Retinal pigment epithelial cell (primary cell): Measurements from ENCODE around the gene REG3G.

Source experiments
- DNase-seq: peaks from one replicate; pipeline ENCODE4 v3.0.0-alpha.2; 2010; ENCODE audit warnings: low read depth
- H3K4me3 ChIP-seq: 2 replicates; pipeline ENCODE4 v1.5.1; 2011; ENCODE audit warnings: mild to moderate bottlenecking, low read length, control low read depth, moderate library complexity
- TF ChIP-seq, protein P1 (sequence below): conservative IDR thresholded peaks from 2 replicates; pipeline ENCODE4 v1.5.1; 2011; ENCODE audit warnings: low read depth, low read length, control low read depth, inconsistent platforms

Gene REG3G

DNA sequence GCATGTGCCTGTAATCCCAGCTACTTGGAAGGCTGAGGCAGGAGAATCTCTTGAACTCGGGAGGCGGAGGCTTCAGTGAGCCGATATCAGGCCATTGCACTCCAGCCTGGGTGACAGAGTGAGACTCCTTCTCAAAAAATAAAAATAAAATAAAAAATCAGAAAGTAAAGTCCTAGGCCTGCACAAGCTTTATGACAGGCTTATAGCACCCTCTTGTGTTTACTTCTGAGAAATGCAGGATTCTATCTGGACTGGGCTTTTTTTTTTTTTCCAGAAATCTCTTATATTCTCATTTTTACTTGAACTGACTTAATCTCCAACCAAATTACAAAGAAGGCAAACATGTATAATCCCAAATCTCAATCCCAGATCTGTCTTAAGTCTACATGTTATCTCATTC lies 26.1 kb upstream of the REG3G start:
- no peak for DNase-seq
- TF ChIP-seq, protein P1, sequence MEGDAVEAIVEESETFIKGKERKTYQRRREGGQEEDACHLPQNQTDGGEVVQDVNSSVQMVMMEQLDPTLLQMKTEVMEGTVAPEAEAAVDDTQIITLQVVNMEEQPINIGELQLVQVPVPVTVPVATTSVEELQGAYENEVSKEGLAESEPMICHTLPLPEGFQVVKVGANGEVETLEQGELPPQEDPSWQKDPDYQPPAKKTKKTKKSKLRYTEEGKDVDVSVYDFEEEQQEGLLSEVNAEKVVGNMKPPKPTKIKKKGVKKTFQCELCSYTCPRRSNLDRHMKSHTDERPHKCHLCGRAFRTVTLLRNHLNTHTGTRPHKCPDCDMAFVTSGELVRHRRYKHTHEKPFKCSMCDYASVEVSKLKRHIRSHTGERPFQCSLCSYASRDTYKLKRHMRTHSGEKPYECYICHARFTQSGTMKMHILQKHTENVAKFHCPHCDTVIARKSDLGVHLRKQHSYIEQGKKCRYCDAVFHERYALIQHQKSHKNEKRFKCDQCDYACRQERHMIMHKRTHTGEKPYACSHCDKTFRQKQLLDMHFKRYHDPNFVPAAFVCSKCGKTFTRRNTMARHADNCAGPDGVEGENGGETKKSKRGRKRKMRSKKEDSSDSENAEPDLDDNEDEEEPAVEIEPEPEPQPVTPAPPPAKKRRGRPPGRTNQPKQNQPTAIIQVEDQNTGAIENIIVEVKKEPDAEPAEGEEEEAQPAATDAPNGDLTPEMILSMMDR = peak; percentile 51

DNA sequence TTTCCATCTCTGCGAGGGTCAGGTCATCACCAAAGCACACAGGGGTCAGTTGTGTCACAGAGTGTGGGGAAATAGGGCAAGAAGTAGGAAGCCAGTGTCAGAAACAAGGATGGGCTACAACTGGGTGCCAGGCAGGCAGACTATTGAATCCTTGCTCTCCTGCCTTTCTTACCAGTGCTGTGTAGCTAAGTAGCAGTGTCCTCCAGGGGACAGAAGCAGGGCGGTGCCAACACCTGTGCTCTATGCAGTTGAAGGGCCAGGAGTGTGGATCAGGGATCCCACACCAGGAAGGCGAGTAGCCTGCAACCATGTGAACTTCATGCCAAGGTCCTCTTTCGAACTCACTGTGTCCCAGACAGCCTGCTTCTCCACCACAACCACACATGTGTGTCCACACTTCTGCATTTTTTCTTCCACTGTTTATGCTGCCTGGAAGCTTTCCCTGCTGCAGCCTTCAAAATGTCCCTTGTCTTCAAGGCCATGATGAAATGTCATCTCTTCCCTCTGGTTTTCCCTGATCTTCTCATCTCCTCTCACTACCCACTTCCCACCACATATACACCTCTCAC lies 25.4 kb upstream of the REG3G start:
- no peak overlapping the region for H3K4me3 ChIP-seq
- TF ChIP-seq, protein P1 = no peak
- no peak for DNase-seq

More for the DNA sequence above, 26.1 kb upstream of the REG3G start:
- no peak overlapping the region for H3K4me3 ChIP-seq

DNA sequence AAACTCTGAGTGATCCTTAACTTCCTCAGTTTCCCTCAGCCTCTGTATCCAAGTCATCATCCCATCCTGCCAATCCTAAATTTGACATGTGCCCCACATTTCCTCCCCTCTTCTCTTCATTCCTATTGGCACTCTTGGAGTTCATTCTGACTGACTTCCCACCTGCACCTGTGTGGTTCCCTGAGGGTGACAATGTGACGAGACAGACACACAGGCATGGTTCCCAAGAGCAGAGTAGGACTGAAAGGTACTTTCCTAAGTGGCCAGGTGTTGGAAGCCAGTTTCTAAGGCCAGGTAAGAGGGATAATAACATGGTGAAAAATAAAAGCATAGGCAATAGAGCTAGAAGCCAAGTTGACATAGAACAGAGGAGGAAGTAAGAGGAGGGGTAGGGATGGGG lies 24.2 kb upstream of the REG3G start:
- H3K4me3 ChIP-seq = no peak overlapping the region
- TF ChIP-seq, protein P1 = no peak
- no peak for DNase-seq

DNA sequence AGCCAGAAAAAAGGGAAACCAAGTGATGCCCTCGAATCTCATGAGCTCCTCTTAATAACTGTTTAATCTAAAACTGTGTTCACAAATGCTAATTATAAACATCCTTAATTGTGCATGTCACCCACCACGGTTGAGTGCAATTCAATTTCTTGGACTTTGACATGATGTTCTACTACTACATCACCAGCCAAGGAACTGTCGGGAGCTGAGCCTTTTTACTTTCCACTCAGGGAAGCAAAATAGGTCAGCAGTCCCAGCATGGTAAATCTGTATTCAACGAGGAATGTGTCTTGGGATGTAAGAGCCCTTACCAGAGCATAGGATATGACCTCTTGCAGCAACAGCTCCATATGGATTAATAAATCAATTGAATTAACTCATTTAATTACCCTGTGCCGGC lies 20.8 kb upstream of the REG3G start:
- TF ChIP-seq, protein P1 = no peak
- no peak for DNase-seq
- no peak overlapping the region for H3K4me3 ChIP-seq

DNA sequence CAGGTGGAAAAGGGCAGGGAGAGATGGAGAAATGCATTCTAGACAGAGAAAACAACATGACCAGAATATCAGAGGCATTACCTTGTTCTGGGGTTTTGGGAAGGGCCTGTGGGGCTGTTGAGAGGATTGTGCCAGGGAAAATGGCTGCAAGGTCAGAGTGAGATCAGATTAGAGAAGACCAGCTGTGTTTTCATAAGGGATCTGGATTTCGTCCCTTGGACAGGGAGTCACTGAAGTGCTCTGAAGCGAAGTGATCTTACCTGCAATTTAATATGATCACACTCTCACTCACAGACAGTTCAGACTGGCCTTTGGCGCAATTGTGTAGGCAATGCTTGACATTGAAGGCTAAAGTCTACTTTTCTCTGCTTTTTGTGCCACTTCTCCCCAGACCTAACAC lies 20.3 kb upstream of the REG3G start:
- DNase-seq = no peak
- TF ChIP-seq, protein P1 = no peak

DNA sequence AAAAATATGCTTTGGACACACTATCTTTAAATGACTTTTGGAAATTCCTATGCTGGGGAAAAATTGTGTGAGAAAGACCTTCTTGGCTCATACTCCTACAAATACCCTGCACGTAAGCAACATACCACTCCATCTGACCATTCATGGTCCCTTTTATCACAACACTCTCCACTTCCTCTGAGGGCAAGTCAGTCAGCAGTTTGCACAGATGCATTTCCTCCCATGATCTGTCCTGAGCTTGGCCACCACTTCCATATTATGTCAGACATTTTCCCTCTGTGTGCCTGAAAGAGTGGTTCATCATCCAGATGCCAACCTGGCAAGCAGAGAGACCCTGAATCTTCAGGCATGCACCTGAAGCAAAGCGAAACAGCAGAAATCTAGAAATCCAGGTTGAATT lies 16.1 kb upstream of the REG3G start:
- H3K4me3 ChIP-seq = no peak overlapping the region
- DNase-seq = no peak
- TF ChIP-seq, protein P1 = no peak

More for the DNA sequence above, 20.3 kb upstream of the REG3G start:
- no peak overlapping the region for H3K4me3 ChIP-seq

DNA sequence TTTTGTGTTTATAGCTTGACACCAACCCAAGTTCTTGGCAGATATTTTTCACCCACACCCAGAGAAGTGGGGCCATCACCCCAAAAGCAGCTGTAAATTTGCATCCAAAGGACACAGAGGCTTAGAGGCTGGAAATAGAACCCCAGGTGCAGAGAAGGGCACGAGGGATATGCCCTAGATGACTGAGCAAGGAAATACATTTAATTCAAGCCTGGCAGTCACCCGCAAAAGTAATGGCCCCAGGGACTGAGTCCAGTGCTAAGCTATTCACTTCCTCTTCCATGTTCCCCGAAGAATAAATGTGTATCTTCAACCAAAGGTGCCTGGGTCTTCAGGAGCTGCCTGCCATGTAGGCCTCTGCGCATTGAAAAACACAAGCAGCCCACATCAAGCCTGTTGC lies 14.0 kb upstream of the REG3G start:
- no peak for DNase-seq
- no peak overlapping the region for H3K4me3 ChIP-seq
- TF ChIP-seq, protein P1 = no peak
